Caki2 (cell line): Measurements from ENCODE around the gene IGF1. TPM values are rescaled to one million over a fixed set of nuclear protein-coding genes. Genes with fewer than 3 reads are reported as not detected.

ENCODE experiments used
- DNase-seq: peaks from one replicate; pipeline ENCODE4 v3.0.0-alpha.2; 2015; ENCODE audit warnings: low read depth
- in situ Hi-C: cut with HindIII; loops from 2 replicates; pipeline ENCODE4 v1.10.0; 2016; ENCODE audit warnings: low sequenced_read_pairs, low pct_unique_long_range_greater_than_20kb, mixed read lengths
- total RNA-seq: library from RNA; depleted of rRNA; stranded (reverse); fragments of >200 nt; shearing (Covaris generic); gene quantifications from 2 replicates; pipeline ENCODE4 v1.2.3, GENCODE V29; 2014; ENCODE audit warnings: low replicate concordance; rRNA removed

IGF1 gene
- not detected in 2 replicates for total RNA-seq

DNA sequence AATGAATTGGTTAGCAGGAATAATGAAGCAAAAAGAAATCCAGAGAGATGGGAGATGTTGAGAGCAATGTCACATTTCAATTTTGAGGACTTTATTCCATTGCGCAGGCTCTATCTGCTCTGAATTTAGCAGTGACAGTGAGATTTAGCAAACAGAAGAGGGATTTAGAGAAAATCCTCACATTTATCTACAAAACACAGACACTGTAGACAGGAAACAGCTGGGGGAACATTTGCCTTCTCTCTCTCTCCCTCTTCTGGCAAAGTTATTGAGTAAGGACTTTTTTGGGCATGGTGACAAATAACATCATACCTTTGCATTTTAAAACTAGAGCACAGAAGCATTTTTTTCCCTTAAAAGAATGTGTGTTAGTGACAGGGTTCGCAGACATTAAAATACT, at the start of gene IGF1:
IGF1 (minus strand) TSS at position 158 of the 400 bp plus-strand sequence. CDS start 182 bp downstream, outside the sequence.
- in situ Hi-C loops: no loop called here

DNA sequence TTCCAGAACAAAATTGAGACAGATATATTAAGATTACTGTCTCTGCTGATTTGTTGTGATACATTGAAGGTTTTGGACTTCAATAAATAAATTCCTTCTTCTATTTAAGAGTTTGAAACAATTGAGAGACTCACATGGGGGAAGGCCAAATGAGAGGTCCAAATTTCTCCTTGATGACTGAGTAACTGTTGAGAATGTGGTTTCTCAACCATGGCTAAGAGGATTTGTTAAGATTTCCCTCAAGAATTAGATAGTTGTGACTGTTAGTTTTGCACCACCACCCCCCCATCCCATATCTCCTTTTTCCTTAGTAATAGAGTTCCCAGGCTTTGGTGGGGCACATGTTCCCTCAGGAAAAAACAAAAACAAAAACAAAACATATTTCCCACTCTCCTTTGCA, 47.7 kb upstream of the IGF1 start:
- in situ Hi-C loops: no loop called here
- no peak for DNase-seq

More for the DNA sequence above, at the start of gene IGF1:
- DNase-seq: no peak

DNA sequence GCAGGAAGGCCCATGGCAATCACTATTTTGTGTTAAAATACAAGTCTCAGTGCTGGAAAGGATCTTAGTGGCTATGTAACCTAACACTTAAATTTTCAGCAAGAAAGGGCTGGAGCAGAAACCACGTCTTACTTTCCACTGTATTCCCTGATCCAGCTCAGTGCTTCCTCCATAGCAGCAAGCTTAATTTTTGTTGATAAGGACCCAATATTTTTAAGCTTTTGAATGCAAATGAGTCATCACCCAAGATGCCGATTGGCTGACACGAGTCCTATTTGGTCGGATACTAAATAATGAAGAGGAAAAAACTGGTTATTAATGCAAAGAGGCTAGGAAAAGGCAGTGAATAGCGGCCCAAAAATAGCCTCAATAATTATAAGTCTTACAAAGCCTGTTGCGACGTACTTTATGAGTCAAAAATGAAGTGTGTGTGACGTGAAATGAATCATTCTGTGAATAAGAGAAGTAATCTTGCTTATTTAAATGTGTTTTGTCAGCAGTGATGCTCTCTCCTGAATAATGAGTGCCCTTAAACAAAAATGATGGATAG, 46.9 kb upstream of the IGF1 start:
- in situ Hi-C loops: no loop called here
- no peak for DNase-seq

DNA sequence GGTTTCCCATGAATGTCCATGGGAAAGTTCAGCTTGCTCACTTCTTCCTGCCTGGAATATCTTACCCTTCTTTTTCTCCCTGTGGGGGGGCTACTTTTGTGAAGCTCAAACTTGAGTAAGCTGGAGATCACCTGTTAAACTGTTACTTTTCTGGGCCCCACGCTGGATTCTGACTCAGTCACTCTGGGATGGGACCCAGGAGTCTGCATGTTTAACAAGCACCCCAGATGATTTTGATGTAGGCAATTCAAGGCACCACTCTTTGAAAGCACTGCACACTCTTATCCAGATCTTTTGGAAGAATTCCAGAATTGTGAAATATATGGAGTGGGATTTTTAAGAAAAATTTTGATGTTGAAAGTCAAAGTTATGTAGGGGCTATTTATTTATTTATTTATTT, 46.3 kb upstream of the IGF1 start:
- no peak for DNase-seq
- in situ Hi-C loops: no loop called here

DNA sequence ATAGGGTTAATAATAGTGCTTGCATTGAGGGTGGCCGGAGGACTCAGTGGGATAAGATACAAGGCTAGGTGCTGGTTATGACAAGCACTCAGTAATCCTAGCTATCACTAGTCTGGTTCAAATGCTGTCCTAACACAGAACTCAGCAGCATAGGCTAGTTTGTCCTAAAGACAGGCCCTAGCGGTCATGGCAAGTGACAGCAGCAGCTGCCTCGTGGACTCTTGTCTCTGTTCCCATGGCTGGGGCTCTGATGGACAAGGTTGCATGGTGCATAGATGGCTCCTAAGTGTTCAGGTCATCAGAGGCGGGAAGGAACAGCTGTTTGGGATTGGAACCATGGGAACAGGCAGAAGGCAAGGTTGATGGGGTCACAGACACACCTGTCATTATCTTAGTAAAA, 42.4 kb upstream of the IGF1 start:
- in situ Hi-C loops: no loop called here
- no peak for DNase-seq

DNA sequence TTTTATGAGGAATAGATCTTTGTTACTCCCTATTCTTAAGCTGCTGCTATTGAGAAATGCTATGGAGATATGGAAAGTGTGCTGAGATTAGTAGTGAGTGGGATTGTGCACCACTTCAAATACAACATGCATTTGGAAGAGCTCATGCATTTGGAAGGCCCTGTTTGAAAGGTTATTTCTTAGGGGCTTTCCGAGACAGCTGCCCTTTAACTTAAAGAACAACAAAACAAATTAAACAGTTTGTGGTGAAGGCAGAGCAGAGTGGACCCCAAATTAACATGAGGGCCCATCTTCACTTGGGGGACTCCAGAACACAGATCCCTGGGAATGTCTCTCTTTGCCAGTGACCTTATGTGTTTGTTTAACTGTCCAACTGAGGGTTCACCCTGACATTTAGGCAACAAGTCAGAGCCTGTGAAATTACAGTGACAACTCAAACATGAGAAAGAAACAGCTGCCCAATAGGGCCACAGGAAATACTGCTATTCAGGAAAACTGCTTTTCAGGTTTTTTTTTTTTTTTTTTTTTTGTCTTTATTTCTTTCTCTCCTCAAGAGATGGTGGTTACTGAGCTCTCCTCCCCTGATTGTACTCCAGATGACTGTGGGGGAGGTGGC, 41.4 kb upstream of the IGF1 start:
- DNase-seq: no peak
- in situ Hi-C loops: no loop called here

DNA sequence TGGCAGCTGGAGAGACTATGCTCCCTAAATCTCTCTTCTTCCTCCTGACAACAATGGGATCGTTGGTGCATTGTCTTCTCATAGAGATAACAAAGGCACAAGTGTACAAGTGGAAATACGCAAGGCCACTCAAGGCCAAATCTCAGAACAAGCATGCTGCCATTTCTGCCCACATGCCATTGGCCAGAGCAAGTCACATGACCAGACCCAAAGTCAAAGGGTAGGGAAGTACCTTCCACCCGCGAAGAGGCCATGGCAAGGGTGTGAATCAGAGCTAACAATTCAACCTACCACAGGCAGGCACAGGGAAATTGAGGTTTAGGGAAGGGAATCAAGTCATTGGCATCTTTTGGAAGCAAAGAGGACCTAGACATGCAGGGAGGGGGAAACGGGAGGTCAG, 38.5 kb upstream of the IGF1 start:
- in situ Hi-C loops: no loop called here
- no peak for DNase-seq

DNA sequence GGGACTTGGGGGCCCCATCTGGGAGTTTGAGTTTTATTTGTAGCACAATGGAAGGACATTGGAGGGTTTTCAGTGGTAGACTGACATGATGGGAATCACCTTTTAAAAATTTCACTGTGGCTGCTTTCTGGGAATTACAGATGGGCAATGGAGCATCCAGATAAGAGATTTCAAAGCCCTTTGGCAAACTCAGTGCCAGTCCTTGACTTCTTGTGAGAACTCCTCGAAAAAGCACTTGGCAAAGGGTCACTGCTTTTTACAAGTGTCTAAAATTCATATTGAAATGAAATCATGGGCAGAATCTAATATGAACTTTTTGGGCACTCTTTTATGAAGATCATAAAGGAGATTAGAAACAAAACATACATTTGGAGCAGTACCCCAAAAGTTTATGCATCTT, 34.3 kb upstream of the IGF1 start:
- in situ Hi-C loops: no loop called here

DNA sequence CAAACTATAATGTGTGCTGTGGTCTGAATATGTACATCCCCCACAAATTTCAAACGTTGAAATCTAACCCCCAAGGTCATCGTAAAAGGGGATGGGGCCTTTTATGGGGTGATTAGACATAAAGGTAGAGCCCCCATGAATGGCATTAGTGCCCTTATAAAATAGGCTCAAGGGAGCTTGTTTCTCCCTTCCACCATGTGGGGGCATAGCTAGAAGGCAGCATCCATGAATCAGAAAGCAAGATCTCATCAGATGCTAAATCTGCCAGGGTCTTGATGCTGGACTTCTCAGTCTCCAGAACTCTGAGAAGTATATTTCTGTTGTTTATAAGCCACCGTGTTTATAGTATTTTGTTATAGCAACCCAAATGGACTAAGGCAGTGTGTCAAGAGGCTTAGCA, 33.4 kb upstream of the IGF1 start:
- DNase-seq: no peak
- in situ Hi-C loops: no loop called here

More for the DNA sequence above, 34.3 kb upstream of the IGF1 start:
- DNase-seq: no peak

DNA sequence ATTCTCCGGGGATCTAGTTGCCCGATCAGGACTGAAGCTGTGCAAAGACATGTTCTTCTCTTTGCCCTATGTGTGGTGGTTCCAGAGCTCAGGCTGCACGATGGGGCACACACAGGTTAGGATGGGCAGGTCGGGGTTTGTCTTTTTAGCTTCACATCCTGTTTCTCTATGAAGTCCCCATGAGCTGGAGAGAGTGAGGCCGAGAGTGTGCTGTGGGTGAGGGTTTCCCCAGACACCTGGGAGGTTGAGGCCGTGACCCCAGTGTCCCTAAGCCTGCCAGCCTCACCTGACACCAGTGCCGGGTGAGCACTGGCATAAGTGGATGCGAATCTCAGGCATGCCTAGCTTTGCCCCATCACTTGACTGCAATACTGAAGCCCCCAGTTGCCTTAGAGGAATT, 32.9 kb upstream of the IGF1 start:
- in situ Hi-C loops: no loop called here
- DNase-seq: no peak

DNA sequence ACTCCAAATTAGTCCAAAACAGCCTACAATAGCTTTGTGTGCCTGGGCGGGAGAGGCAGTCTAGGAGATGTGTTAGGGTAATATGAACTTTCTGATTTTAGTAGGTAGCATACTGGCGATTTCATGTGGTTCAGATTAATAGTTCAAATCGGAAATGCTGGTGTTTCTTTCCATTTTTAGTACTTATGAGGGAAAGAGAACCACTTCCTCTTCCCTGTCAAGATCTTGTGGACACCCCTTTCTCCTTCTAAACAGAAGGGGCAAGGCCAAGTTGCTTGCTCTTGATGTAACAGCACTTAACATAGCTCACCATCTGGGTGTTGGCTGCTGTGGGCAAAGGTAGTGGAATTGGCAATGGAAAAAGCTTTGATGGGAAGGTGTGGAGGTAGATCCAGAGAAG, 32.2 kb upstream of the IGF1 start:
- DNase-seq: no peak

DNA sequence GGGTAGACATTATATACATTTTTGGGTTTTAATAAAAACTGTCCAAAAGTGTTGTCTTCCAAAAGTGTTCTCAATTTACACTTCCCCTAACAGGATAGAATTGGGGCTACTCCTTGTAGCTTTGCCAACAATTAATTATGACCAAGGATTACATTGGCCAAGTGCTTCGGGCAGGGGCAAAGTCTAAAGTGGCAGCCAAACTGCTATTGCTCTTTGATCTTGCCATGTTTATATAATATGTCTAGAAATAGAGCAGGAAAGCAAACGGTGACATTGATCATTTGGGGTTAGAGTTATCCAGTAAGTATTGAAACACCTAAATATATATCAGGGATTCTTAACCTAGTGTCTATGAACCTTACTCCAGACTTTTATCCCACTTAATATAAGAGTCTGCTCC, 31.2 kb upstream of the IGF1 start:
- DNase-seq: no peak
- in situ Hi-C loops: no loop called here

More for the DNA sequence above, 32.2 kb upstream of the IGF1 start:
- in situ Hi-C loops: no loop called here

DNA sequence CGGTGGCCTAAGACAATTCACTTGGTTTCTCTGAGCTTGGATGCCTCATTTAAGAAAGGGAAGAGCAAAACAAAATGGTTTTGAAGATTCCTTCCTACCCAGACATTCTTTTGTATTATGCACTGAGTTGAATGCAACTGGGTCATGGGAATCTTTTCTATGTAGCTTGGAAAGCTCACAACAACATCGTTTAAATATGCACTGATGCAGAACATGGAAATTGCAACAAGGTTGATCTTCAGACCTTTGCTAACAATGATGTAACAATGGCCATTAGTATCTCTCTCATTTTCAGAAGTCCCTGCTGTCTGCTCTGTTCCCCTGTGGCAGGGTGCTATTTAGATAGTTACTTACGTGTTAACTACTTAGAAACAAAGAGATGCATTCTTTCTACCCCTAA, 30.1 kb upstream of the IGF1 start:
- in situ Hi-C loops: no loop called here
- no peak for DNase-seq

DNA sequence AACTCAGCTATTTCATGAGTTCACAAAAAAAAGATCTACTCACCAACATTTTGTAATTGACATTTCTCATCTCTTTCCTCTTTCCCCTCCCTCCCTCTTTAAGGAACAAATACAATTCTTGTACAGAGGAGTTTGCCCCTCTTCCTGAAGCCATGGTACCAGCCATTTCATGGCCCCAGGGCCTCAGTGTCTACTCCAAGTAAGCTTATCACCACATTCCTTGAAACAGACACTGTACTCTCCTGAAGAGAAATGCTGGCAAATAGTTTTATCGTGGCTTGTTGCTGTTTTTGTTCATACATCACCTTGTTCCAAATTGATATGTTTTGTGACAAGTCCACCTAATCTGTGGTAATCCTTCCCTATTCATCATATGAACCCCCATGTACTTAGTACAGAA, 29.7 kb upstream of the IGF1 start:
- in situ Hi-C loops: no loop called here

DNA sequence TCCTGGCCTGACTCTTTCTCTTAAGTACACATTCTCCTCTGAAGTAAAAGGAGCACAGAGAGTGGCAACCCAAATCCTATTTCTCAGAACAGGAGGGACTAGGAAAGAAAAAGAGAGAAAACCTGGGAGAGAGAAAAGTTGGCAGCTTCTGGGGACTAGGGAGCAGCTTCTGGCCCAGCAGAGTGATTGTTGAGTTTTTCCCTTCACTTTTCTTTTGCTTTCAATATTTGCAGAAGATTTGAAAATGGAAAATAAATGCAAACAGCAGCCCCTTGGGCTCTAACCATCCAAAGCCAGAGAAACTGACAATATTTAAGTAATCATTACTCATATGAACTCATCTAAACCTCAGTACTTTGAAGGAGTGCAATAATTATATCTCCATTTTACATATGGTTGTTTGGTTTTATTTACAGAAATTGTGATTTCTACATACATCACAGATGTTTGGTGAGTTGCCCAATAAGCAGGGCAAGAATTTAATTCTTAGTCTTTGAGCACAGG, 28.8 kb upstream of the IGF1 start:
- DNase-seq: no peak
- in situ Hi-C loops: no loop called here

More for the DNA sequence above, 29.7 kb upstream of the IGF1 start:
- DNase-seq: no peak

DNA sequence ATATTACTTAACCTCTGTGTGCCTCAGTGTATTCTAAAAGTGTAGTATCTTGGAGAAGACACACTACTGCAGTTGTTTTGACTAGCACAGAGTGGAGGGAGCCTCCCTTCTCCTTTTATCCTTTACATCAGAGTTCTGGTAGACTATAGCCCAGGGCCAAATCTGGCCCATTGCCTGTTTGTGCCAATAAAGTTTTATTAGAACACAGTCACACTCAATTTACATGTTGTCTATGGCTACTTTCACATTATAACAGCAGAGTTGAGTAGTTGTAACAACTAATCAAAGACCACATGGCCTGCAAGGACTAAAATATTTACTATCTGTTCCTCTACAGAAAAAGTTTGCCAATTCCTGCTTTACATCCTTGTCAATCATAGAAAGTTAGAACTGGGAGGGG, 27.7 kb upstream of the IGF1 start:
- in situ Hi-C loops: no loop called here
- no peak for DNase-seq

DNA sequence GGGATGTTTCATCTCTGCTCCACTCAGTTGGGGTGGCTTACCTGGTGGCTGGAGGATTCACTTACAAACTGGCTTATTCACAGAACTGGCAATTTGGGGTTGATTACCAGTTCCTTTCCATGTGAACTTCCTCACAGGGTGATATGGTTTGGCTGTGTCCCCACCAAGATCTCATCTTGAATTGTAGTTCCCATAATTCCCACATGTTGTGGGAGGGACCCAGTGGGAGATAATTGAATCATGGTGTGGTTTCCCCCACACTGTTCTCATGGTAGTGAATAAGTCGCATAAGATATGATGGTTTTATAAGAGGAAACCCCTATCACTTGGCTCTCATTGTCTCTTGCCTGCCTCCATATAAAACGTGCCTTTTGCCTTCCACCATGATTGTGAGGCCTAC, 26.9 kb upstream of the IGF1 start:
- in situ Hi-C loops: no loop called here
- DNase-seq: no peak

DNA sequence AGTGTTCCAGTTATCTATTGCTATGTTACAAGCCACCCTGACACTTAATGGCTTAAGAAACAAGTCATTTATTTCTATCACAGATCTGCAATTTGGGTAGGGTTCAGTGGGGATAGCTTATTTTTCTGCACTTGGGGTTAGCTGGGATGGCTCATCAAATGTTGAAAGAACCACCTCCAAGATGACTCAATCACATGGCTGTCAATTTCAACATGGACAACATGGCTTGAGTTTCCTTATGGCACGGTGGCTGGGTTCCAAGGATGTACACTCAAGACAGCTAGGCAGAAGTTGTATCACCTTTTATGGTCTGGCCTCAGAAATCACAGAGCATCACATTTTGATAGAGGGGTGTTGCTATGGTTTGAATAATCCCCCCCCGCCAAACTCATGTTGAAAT, 24.5 kb upstream of the IGF1 start:
- in situ Hi-C loops: no loop called here
- DNase-seq: no peak

DNA sequence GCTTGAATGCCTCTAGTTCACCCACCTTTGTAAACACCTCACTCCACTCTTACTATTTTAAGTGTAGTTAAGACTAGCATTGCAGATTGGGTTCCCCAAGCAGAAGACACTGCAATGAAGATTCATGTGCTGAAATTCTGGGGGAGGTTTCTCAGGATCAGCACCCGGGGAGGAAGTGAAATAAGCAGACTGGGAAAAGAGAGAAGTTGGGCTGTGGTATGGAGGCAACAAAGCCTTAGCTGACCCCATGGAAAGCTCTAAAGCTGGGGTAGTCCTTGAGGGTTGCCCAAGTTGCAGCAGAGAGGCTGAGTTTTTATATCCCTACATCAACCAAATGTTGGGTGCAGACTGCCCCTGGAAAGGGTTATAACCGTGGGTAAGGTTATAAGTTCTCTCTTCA, 23.9 kb upstream of the IGF1 start:
- in situ Hi-C loops: no loop called here
- no peak for DNase-seq

DNA sequence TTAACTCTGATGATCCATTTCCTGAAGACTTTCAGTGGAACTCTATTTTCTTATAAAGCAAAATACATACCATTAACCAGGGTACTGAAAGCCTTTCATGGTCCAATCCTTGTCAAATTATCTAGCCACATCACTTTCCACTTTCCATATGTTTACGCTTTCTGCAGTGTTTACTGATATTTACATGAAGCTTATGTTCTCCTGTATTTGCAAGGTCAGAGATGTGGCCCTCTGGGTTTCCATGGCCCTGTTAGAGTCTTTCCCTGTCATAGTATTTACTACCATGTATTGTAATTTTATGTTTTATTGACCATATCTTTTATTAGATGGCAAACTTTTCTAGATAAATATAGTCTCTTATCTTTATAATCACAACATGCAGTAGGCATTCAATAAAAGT, 23.5 kb upstream of the IGF1 start:
- in situ Hi-C loops: no loop called here

More for the DNA sequence above, 23.5 kb upstream of the IGF1 start:
- DNase-seq: no peak
